ENCODE results near the gene ALX3. TPM values are rescaled to one million over a fixed set of nuclear protein-coding genes. Genes with fewer than 3 reads are reported as not detected.

ALX3 gene
- total RNA-seq, 1 donor from 2014 or later = not detected

- peak; percentile 97 for ATAC-seq
- Histone ChIP-seq H3K27me3 (no peaks in the 10 kb centered on the region), H3K27ac (no peak overlapping the region), H3K4me1 (peaks cover 18% of the 10 kb centered on the region), H3K4me3 (no peak overlapping the region), H3K36me3 (peaks cover 79% of the 10 kb centered on the region), H3K9me3 (no peaks in the 10 kb centered on the region)
- intact Hi-C loops (cut with DNase I) = no loop called here
- no peak for DNase-seq
- TF ChIP-seq, protein P1, sequence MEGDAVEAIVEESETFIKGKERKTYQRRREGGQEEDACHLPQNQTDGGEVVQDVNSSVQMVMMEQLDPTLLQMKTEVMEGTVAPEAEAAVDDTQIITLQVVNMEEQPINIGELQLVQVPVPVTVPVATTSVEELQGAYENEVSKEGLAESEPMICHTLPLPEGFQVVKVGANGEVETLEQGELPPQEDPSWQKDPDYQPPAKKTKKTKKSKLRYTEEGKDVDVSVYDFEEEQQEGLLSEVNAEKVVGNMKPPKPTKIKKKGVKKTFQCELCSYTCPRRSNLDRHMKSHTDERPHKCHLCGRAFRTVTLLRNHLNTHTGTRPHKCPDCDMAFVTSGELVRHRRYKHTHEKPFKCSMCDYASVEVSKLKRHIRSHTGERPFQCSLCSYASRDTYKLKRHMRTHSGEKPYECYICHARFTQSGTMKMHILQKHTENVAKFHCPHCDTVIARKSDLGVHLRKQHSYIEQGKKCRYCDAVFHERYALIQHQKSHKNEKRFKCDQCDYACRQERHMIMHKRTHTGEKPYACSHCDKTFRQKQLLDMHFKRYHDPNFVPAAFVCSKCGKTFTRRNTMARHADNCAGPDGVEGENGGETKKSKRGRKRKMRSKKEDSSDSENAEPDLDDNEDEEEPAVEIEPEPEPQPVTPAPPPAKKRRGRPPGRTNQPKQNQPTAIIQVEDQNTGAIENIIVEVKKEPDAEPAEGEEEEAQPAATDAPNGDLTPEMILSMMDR (IDR thresholded peaks at IDR 0.05) = peak; percentile 55
These were observed 58.9 kb downstream of the ALX3 start for GRCh38 chr1:110011527-110012041.

Other genes with a start within 250 kb of the ALX3 start
- 79.8 TPM for gene CSF1, start 159.8 kb downstream of the ALX3 start, total RNA-seq
- 91.7 TPM for gene AHCYL1, start 85.9 kb downstream of the ALX3 start, total RNA-seq
- 35.6 TPM for gene STRIP1, start 36.0 kb downstream of the ALX3 start, total RNA-seq
- gene UBL4B, start 41.8 kb upstream of the ALX3 start, total RNA-seq = not detected
- 0.06 TPM for gene SLC6A17, start 79.8 kb upstream of the ALX3 start, total RNA-seq
- gene KCNC4, start 139.6 kb upstream of the ALX3 start, total RNA-seq = 11.1 TPM

All from upper lobe of right lung (tissue), 1 donor.